HepG2 (cell line): ENCODE measurements around the gene PSMC5. TPM values are rescaled to one million over a fixed set of nuclear protein-coding genes. Genes with fewer than 3 reads are reported as not detected.
A peak's percentile ranks its signal among the peaks of the same experiment; 100 is the strongest.

Experiments used
- ASH2L ChIP-seq: fragments of 300-600, 200-600 bp; sonication (generic); IDR thresholded peaks from 2 replicates; pipeline ENCODE4 v1.7.0; 2017; ENCODE audit warnings: low read depth, mild to moderate bottlenecking, moderate library complexity, mixed read lengths, low read length; ENCODE audit not compliant: insufficient read length
- ELF4 ChIP-seq: sonication (generic); formaldehyde crosslinking; IDR thresholded peaks from 2 replicates; pipeline ENCODE4 v1.5.0; 2020; ENCODE audit warnings: missing genetic modification reagents, mild to moderate bottlenecking, moderate library complexity, borderline replicate concordance
- FOXP1 ChIP-seq, 2 experiments: fragments of 450-650 bp in 1 of 2; IDR thresholded peaks; 2 replicates each; pipeline ENCODE4 v1.6.1; 2017 to 2018; ENCODE audit warnings: antibody characterized with exemption in 1 of 2
- HMGA1 ChIP-seq: sonication (generic); formaldehyde crosslinking; conservative IDR thresholded peaks from 2 replicates; pipeline ENCODE4 v1.4.0; 2020; ENCODE audit warnings: missing genetic modification reagents
- HNRNPUL1 ChIP-seq: fragments of 200-400 bp; formaldehyde crosslinking; IDR thresholded peaks from 2 replicates; pipeline ENCODE4 v1.6.1; 2017; ENCODE audit warnings: low read depth, mild to moderate bottlenecking, low read length, moderate library complexity
- KLF11 ChIP-seq: IDR thresholded peaks from 2 replicates; pipeline ENCODE4 v1.6.1; 2016; ENCODE audit warnings: missing compliant biosample characterization
- NPAS2 ChIP-seq: sonication (generic); formaldehyde crosslinking; IDR thresholded peaks from 2 replicates; pipeline ENCODE4 v1.8.0; 2022; ENCODE audit warnings: mild to moderate bottlenecking, missing genetic modification reagents, borderline replicate concordance
- PAWR ChIP-seq: sonication (generic); formaldehyde crosslinking; IDR thresholded peaks from 2 replicates; pipeline ENCODE4 v1.4.0; 2020; ENCODE audit warnings: missing genetic modification reagents, mild to moderate bottlenecking, borderline replicate concordance
- PCBP2 ChIP-seq: fragments of 200-400 bp; formaldehyde crosslinking; optimal IDR thresholded peaks from 2 replicates; pipeline ENCODE3; 2018; ENCODE audit warnings: low read length, low read depth; ENCODE audit not compliant: poor library complexity, severe bottlenecking
- RFX5 ChIP-seq: IDR thresholded peaks from 2 replicates; pipeline ENCODE4 v1.6.1; 2011; ENCODE audit warnings: low read depth, low read length, improper control_type of control experiment
- TRIM24 ChIP-seq: sonication (generic); formaldehyde crosslinking; IDR thresholded peaks from 2 replicates; pipeline ENCODE4 v1.8.0; 2022; ENCODE audit warnings: mild to moderate bottlenecking, missing genetic modification reagents
- ZBTB7B ChIP-seq: sonication (generic); formaldehyde crosslinking; IDR thresholded peaks from 2 replicates; pipeline ENCODE4 v1.4.0; 2020; ENCODE audit warnings: missing genetic modification reagents
- ZFP82 ChIP-seq: sonication (generic); formaldehyde crosslinking; IDR thresholded peaks from 2 replicates; pipeline ENCODE4 v1.5.1; 2020; ENCODE audit warnings: mild to moderate bottlenecking, missing genetic modification reagents, borderline replicate concordance
- ZNF256 ChIP-seq: sonication (generic); formaldehyde crosslinking; conservative IDR thresholded peaks from 2 replicates; pipeline ENCODE4 v1.4.0; 2020; ENCODE audit warnings: missing genetic modification reagents
- ZNF451 ChIP-seq: sonication (generic); formaldehyde crosslinking; IDR thresholded peaks from 2 replicates; pipeline ENCODE4 v1.5.0; 2020; ENCODE audit warnings: mild to moderate bottlenecking, missing genetic modification reagents
- polyA plus RNA-seq, 8 experiments: library from polyadenylated mRNA; depleted of rRNA in 3 of 8; stranded (reverse) in 7 of 8; unstranded in 1 of 8; fragments of >200 nt; fragmentation: Illumina TruSeq in 4 of 8; extraction: Trizol in 4 of 8; gene quantifications; 2 replicates each; pipeline versions ENCODE4 v1.2.1 to v1.2.3, GENCODE V29; 2011 to 2016; ENCODE audit warnings: low read depth in 4 of 8, missing spikeins in 1 of 8, mixed read lengths in 1 of 8; ENCODE audit not compliant: insufficient read depth in 1 of 8
- total RNA-seq, 5 experiments: library from RNA; depleted of rRNA; stranded (reverse); fragments of >200 nt; fragmentation: Illumina TruSeq; extraction: Trizol; gene quantifications; 2 replicates each; pipeline ENCODE4 v1.2.3, GENCODE V29; 2016; ENCODE audit warnings: low read depth in 1 of 5
- TF ChIP-seq, protein P1 (sequence below): sonication (generic); formaldehyde crosslinking; IDR thresholded peaks from 2 replicates; pipeline ENCODE4 v1.5.0; 2020; ENCODE audit warnings: mild to moderate bottlenecking, missing genetic modification reagents, moderate library complexity
- TF ChIP-seq, protein P2 (sequence below): sonication (generic); formaldehyde crosslinking; IDR thresholded peaks from 2 replicates; pipeline ENCODE4 v1.8.1; 2022; ENCODE audit warnings: low read depth, mild to moderate bottlenecking, missing genetic modification reagents
- TF ChIP-seq, protein P3 (sequence below): sonication (generic); IDR thresholded peaks from 2 replicates; pipeline ENCODE4 v1.6.1; 2016; ENCODE audit warnings: low read depth, borderline replicate concordance
- TF ChIP-seq, protein P4 (sequence below): sonication (generic); formaldehyde crosslinking; IDR thresholded peaks from 2 replicates; pipeline ENCODE4 v1.4.0; 2020; ENCODE audit warnings: missing genetic modification reagents
- TF ChIP-seq, protein P5 (sequence below): fragments of 450-650 bp; IDR thresholded peaks from 2 replicates; pipeline ENCODE4 v1.6.1; 2016

Gene PSMC5
- total and polyA plus RNA-seq, 2 of the 13 experiments (the other 11 are each of a cell fraction or from before 2014, with no cell fraction given): 35.3 to 128 TPM

DNA sequence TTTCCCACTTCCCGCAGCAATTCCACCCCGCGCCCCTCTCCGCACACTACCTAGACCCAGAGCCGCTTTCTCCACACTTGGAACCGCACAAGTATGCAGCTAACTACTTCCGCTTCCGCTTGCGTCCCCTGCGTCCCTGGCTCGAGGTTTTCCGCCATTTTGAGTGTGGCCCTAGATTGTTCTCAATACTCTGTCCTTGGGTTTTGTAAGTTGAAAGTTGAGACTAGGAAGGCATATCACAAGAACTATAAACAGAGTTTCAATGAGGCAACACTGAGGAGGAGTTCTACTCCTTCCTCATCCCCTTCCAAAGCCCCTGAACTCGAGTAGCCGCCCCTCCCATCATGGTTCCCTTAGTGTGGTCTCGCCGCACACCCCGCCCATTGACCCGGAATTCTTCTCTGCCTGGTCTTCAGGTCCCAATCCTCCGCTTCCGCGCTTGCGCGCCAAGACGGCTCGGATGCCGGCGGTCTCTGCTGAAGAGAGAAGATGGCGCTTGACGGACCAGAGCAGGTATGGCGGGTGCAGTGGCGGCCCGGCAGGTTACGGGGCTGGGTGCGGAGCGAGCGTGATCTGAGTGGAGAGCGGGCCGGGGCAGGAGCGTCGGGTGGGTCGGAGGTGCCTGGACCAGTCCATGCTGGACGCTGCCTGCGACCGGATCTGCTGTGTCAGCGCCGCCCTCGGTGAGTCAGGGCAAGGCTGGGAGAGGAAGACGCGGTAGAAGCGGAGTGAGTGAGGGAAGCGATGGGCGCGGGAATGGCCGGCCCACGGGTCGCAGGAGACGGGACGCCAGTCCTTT, at the start of gene PSMC5, which contains the start of gene FTSJ3 (continued):
- TF ChIP-seq, protein P1, sequence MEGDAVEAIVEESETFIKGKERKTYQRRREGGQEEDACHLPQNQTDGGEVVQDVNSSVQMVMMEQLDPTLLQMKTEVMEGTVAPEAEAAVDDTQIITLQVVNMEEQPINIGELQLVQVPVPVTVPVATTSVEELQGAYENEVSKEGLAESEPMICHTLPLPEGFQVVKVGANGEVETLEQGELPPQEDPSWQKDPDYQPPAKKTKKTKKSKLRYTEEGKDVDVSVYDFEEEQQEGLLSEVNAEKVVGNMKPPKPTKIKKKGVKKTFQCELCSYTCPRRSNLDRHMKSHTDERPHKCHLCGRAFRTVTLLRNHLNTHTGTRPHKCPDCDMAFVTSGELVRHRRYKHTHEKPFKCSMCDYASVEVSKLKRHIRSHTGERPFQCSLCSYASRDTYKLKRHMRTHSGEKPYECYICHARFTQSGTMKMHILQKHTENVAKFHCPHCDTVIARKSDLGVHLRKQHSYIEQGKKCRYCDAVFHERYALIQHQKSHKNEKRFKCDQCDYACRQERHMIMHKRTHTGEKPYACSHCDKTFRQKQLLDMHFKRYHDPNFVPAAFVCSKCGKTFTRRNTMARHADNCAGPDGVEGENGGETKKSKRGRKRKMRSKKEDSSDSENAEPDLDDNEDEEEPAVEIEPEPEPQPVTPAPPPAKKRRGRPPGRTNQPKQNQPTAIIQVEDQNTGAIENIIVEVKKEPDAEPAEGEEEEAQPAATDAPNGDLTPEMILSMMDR (CRISPR knock-in tag): peak; percentile 91
- no peak for TF ChIP-seq TRIM24 (CRISPR knock-in tag)
- peak; percentile 98 for TF ChIP-seq ZNF451 (CRISPR knock-in tag)
- TF ChIP-seq ELF4 (CRISPR knock-in tag): peak; percentile 80; the same call in 1 of the 2 replicates
- TF ChIP-seq, protein P2, sequence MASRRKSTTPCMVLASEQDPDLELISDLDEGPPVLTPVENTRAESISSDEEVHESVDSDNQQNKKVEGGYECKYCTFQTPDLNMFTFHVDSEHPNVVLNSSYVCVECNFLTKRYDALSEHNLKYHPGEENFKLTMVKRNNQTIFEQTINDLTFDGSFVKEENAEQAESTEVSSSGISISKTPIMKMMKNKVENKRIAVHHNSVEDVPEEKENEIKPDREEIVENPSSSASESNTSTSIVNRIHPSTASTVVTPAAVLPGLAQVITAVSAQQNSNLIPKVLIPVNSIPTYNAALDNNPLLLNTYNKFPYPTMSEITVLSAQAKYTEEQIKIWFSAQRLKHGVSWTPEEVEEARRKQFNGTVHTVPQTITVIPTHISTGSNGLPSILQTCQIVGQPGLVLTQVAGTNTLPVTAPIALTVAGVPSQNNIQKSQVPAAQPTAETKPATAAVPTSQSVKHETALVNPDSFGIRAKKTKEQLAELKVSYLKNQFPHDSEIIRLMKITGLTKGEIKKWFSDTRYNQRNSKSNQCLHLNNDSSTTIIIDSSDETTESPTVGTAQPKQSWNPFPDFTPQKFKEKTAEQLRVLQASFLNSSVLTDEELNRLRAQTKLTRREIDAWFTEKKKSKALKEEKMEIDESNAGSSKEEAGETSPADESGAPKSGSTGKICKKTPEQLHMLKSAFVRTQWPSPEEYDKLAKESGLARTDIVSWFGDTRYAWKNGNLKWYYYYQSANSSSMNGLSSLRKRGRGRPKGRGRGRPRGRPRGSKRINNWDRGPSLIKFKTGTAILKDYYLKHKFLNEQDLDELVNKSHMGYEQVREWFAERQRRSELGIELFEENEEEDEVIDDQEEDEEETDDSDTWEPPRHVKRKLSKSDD: 0 out of 2 replicates have a peak, but pooled peaks have one; percentile 77
- no peak for TF ChIP-seq ZBTB7B
- TF ChIP-seq ZNF256: peak; percentile 91; the same call in 1 of the 2 replicates
- no peak; the same call in 1 of the 2 replicates for TF ChIP-seq ZFP82 (CRISPR knock-in tag)
- TF ChIP-seq FOXP1 (IDR thresholded peaks at IDR 0.05): no peak
- no peak for TF ChIP-seq FOXP1 (CRISPR knock-in tag; IDR thresholded peaks at IDR 0.05)
- TF ChIP-seq PCBP2: no peak
- TF ChIP-seq NPAS2 (CRISPR knock-in tag): no peak
- TF ChIP-seq PAWR (CRISPR knock-in tag): peak; percentile 97; the same call in 1 of the 2 replicates
- TF ChIP-seq, protein P3, sequence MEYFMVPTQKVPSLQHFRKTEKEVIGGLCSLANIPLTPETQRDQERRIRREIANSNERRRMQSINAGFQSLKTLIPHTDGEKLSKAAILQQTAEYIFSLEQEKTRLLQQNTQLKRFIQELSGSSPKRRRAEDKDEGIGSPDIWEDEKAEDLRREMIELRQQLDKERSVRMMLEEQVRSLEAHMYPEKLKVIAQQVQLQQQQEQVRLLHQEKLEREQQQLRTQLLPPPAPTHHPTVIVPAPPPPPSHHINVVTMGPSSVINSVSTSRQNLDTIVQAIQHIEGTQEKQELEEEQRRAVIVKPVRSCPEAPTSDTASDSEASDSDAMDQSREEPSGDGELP: no peak
- TF ChIP-seq HNRNPUL1: no peak
- TF ChIP-seq, protein P4, sequence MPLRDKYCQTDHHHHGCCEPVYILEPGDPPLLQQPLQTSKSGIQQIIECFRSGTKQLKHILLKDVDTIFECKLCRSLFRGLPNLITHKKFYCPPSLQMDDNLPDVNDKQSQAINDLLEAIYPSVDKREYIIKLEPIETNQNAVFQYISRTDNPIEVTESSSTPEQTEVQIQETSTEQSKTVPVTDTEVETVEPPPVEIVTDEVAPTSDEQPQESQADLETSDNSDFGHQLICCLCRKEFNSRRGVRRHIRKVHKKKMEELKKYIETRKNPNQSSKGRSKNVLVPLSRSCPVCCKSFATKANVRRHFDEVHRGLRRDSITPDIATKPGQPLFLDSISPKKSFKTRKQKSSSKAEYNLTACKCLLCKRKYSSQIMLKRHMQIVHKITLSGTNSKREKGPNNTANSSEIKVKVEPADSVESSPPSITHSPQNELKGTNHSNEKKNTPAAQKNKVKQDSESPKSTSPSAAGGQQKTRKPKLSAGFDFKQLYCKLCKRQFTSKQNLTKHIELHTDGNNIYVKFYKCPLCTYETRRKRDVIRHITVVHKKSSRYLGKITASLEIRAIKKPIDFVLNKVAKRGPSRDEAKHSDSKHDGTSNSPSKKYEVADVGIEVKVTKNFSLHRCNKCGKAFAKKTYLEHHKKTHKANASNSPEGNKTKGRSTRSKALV (CRISPR knock-in tag): peak; percentile 94
- TF ChIP-seq HMGA1 (CRISPR knock-in tag): no peak
- TF ChIP-seq ASH2L: peak; percentile 96
- peak; percentile 73; the same call in 1 of the 2 replicates for TF ChIP-seq KLF11
- peak; percentile 34; the same call in 1 of the 2 replicates for TF ChIP-seq RFX5
- TF ChIP-seq, protein P5, sequence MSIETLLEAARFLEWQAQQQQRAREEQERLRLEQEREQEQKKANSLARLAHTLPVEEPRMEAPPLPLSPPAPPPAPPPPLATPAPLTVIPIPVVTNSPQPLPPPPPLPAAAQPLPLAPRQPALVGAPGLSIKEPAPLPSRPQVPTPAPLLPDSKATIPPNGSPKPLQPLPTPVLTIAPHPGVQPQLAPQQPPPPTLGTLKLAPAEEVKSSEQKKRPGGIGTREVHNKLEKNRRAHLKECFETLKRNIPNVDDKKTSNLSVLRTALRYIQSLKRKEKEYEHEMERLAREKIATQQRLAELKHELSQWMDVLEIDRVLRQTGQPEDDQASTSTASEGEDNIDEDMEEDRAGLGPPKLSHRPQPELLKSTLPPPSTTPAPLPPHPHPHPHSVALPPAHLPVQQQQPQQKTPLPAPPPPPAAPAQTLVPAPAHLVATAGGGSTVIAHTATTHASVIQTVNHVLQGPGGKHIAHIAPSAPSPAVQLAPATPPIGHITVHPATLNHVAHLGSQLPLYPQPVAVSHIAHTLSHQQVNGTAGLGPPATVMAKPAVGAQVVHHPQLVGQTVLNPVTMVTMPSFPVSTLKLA: no peak; the same call in 1 of the 2 replicates
